HG03045 (cell line): ENCODE data around the gene DOCK4.
"Not testable (repeated sequence)": the region's sequence is repeated elsewhere in the genome, so short reads cannot be mapped to it uniquely, and the experiment has no call there.

Source experiments
- ATAC-seq: cut with Tn5 transposase; IDR thresholded peaks from one replicate; pipeline ENCODE4 v1.9.1; 2021; ENCODE audit warnings: mild to moderate bottlenecking, moderate library complexity; ENCODE audit not compliant: unreplicated experiment

The DOCK4 gene

GRCh38 chr7:112137141-112138101 is 68.8 kb downstream of the DOCK4 start:
- ATAC-seq, result no peak

- ATAC-seq, result no peak
Measured at GRCh38 chr7:112136271-112137008, 69.8 kb downstream of the DOCK4 start.

GRCh38 chr7:112135815-112136214 is 70.4 kb downstream of the DOCK4 start:
- no peak for ATAC-seq

- no peak for ATAC-seq
Measured at GRCh38 chr7:112134039-112134438, 72.2 kb downstream of the DOCK4 start.

- no peak for ATAC-seq
Measured at GRCh38 chr7:112133328-112133727, 72.9 kb downstream of the DOCK4 start.

- ATAC-seq, result no peak
Measured at GRCh38 chr7:112132051-112132694, 74.0 kb downstream of the DOCK4 start.

- ATAC-seq, result no peak
Measured at GRCh38 chr7:112130729-112131410, 75.3 kb downstream of the DOCK4 start.

- no peak for ATAC-seq
Measured at GRCh38 chr7:112129655-112130323, 76.4 kb downstream of the DOCK4 start.

- ATAC-seq, result not testable (repeated sequence)
Measured at GRCh38 chr7:112128461-112129425, 77.5 kb downstream of the DOCK4 start.

GRCh38 chr7:112128041-112128440 is 78.2 kb downstream of the DOCK4 start:
- not testable (repeated sequence) for ATAC-seq

- ATAC-seq, result no peak
Measured at GRCh38 chr7:112125250-112125649, 80.9 kb downstream of the DOCK4 start.

- no peak for ATAC-seq
Measured at GRCh38 chr7:112124061-112124766, 82.0 kb downstream of the DOCK4 start.

- ATAC-seq, result no peak
Measured at GRCh38 chr7:112122798-112123197, 83.4 kb downstream of the DOCK4 start.

GRCh38 chr7:112122144-112122543 is 84.1 kb downstream of the DOCK4 start:
- no peak for ATAC-seq

- no peak for ATAC-seq
Measured at GRCh38 chr7:112121318-112121717, 84.9 kb downstream of the DOCK4 start.

- no peak for ATAC-seq
Measured at GRCh38 chr7:112120696-112121217, 85.4 kb downstream of the DOCK4 start.

- no peak for ATAC-seq
Measured at GRCh38 chr7:112118581-112119566, 87.3 kb downstream of the DOCK4 start.
